A673 (cell line): ENCODE results near the gene TMEM30A. TPM values are rescaled to one million over a fixed set of nuclear protein-coding genes. Genes with fewer than 3 reads are reported as not detected.
A peak's percentile ranks its signal among the peaks of the same experiment; 100 is the strongest.

Experiments used
- BruUV-seq: library from RNA; stranded (reverse); fragments of 400-500 nt; replicated peaks from 2 replicates; lab custom pipeline; 2021; lab: Mats Ljungman, UMichigan
- CTCF ChIA-PET: fragments of 300-600 bp; sonication (Branson Sonifier 250); formaldehyde crosslinking; loops from one replicate; lab custom pipeline; 2022; ENCODE audit warnings: antibody characterized with exemption; lab: Charles Lee
- POLR2A ChIA-PET: fragments of 300-600 bp; sonication (Branson Sonifier 250); formaldehyde crosslinking; loops from one replicate; lab custom pipeline; 2022; ENCODE audit warnings: antibody characterized with exemption; ENCODE audit not compliant: low non-redundant PET; lab: Charles Lee
- DNase-seq: peaks from one replicate; pipeline ENCODE4 v3.0.0-alpha.2; 2015; ENCODE audit warnings: low spot score
- H3K27ac ChIP-seq: fragments of 200-600 bp; sonication (generic); 2 replicates; pipeline ENCODE4 v1.5.1; 2016; ENCODE audit warnings: mixed run types, low read depth, mild to moderate bottlenecking, mixed read lengths, antibody characterized with exemption, low read length; ENCODE audit not compliant: poor library complexity, severe bottlenecking
- H3K27me3 ChIP-seq: fragments of 200-600 bp; sonication (generic); replicated peaks from 2 replicates; pipeline ENCODE4 v1.6.1; 2017; ENCODE audit warnings: mixed run types, low read depth, mild to moderate bottlenecking, mixed read lengths, antibody characterized with exemption, low read length; ENCODE audit not compliant: insufficient read depth, poor library complexity
- H3K36me3 ChIP-seq: fragments of 200-600 bp; sonication (generic); 2 replicates; pipeline ENCODE4 v1.6.1; 2016; ENCODE audit warnings: mixed run types, mild to moderate bottlenecking, mixed read lengths, antibody characterized with exemption, low read length; ENCODE audit not compliant: insufficient read depth, poor library complexity, severe bottlenecking
- H3K4me1 ChIP-seq: fragments of 200-600 bp; sonication (generic); 2 replicates; pipeline ENCODE4 v1.6.1; 2017; ENCODE audit warnings: mixed run types, mild to moderate bottlenecking, mixed read lengths, antibody characterized with exemption, low read length; ENCODE audit not compliant: insufficient read depth, poor library complexity, severe bottlenecking
- H3K4me3 ChIP-seq: fragments of 200-600 bp; sonication (generic); 2 replicates; pipeline ENCODE4 v1.5.1; 2016; ENCODE audit warnings: low read depth, mixed run types, mild to moderate bottlenecking, mixed read lengths, low read length; ENCODE audit not compliant: poor library complexity, severe bottlenecking
- H3K9me3 ChIP-seq: fragments of 200-600 bp; sonication (generic); 2 replicates; pipeline ENCODE4 v1.6.1; 2016; ENCODE audit warnings: mixed run types, low read depth, mild to moderate bottlenecking, mixed read lengths, antibody characterized with exemption, low read length; ENCODE audit not compliant: poor library complexity, severe bottlenecking
- CTCF ChIP-seq: fragments of 300-800, 200-600 bp; sonication (generic); conservative IDR thresholded peaks from 2 replicates; pipeline ENCODE4 v1.5.1; 2017; ENCODE audit warnings: low read depth, mild to moderate bottlenecking, antibody characterized with exemption, low read length, moderate library complexity, mixed read lengths
- EZH2 ChIP-seq: fragments of 200-600 bp; sonication (generic); IDR thresholded peaks from 2 replicates; pipeline ENCODE4 v1.6.1; 2017; ENCODE audit warnings: borderline replicate concordance, low read depth, mild to moderate bottlenecking, mixed read lengths, antibody characterized with exemption, low read length; ENCODE audit not compliant: poor library complexity, severe bottlenecking
- intact Hi-C: fragments of 100-400 bp; cut with micrococcal nuclease; formaldehyde crosslinking; loops from one replicate; pipeline ENCODE4 v1.10.0; 2022; ENCODE audit not compliant: unreplicated experiment
- total RNA-seq: library from RNA; stranded (reverse); gene quantifications from 2 replicates; pipeline ENCODE4 v1.2.3, GENCODE V29; 2021

TMEM30A gene
- total RNA-seq, 1 experiment from 2014 or later: 63.9 TPM

- no peaks in the 10 kb centered on the region for H3K9me3 ChIP-seq
- CTCF ChIA-PET: no interaction called here
- intact Hi-C loops: no loop called here
Observed at GRCh38 chr6:75243333-75244062, 41.1 kb downstream of the TMEM30A start, which contains the start of gene COX7A2. TSS of gene COX7A2 (minus strand) at chr6:75243801. CDS start at chr6:75243734, 67 bp downstream.

GRCh38 chr6:75236630-75237029 lies 48.0 kb downstream of the TMEM30A start:
- Histone ChIP-seq H3K9me3 (no peaks in the 10 kb centered on the region), H3K27me3 (no peaks in the 10 kb centered on the region), H3K27ac (no peak overlapping the region), H3K4me1 (no peaks in the 10 kb centered on the region), H3K4me3 (no peak overlapping the region), H3K36me3 (peaks cover 37% of the 10 kb centered on the region)
- no TSS peak for BruUV-seq
- no peak for TF ChIP-seq EZH2
- CTCF ChIA-PET: no interaction called here
- intact Hi-C loops: no loop called here
- no peak for DNase-seq
- POLR2A ChIA-PET: no interaction called here

More at GRCh38 chr6:75243333-75244062, 41.1 kb downstream of the TMEM30A start, which contains the start of gene COX7A2:
- TF ChIP-seq EZH2: no peak
- TF ChIP-seq CTCF: no peak
- POLR2A ChIA-PET: interaction anchor here (0.6 kb wide), 1 partner anchor 367 kb away, joined by 3 read pairs; no protein-coding TSS in a partner anchor
- H3K4me1 ChIP-seq: no peaks in the 10 kb centered on the region
- peak; percentile 98 for DNase-seq
- H3K4me3 ChIP-seq: peak within 1 kb of the TSS; percentile 75
- peaks cover 24% of the 10 kb centered on the region for H3K36me3 ChIP-seq
- TSS peak; percentile 70 for BruUV-seq
- no peaks in the 10 kb centered on the region for H3K27me3 ChIP-seq
- peak within 1 kb of the TSS; percentile 87 for H3K27ac ChIP-seq

GRCh38 chr6:75235271-75235670 lies 49.3 kb downstream of the TMEM30A start:
- Histone ChIP-seq H3K27ac (no peak overlapping the region), H3K4me1 (no peaks in the 10 kb centered on the region), H3K27me3 (no peaks in the 10 kb centered on the region), H3K36me3 (peaks cover 27% of the 10 kb centered on the region), H3K4me3 (no peak overlapping the region), H3K9me3 (no peaks in the 10 kb centered on the region)
- TF ChIP-seq CTCF: no peak
- DNase-seq: no peak
- ChIA-PET POLR2A (interaction anchor here (0.6 kb wide), 1 partner anchor 467 kb away, joined by 3 read pairs; no protein-coding TSS in a partner anchor), CTCF (no interaction called here)
- intact Hi-C loops: no loop called here
- BruUV-seq: no TSS peak
